Measurements from ENCODE around the gene FANCI. TPM values are rescaled to one million over a fixed set of nuclear protein-coding genes. Genes with fewer than 3 reads are reported as not detected.
A peak's percentile ranks its signal among the peaks of the same experiment; 100 is the strongest.

FANCI gene
- total RNA-seq, 1 experiment from 2014 or later, result 49.5 TPM

GRCh38 chr15:89329329-89330084, 85.7 kb downstream of the FANCI start:
- BruUV-seq (replicated peaks), result no TSS peak
- H3K9me2 ChIP-seq (replicated peaks; ENCODE audit: low read length), result no peaks in the 10 kb centered on the region
- peaks cover 21% of the 10 kb centered on the region; the same call in 1 of the 2 replicates for H3K4me1 ChIP-seq (ENCODE audit: insufficient read depth, low read length)
- H3F3A ChIP-seq (ENCODE audit: low read length, unreplicated experiment), result no peaks in the 10 kb centered on the region
- H3K27me3 ChIP-seq (ENCODE audit: low read length), result no peaks in the 10 kb centered on the region
- intact Hi-C loops (cut with micrococcal nuclease), result no loop called here
- TF ChIP-seq CTCF (conservative IDR thresholded peaks at IDR 0.05; ENCODE audit: low read depth, low read length) (no peak), EZH2phosphoT487 (IDR thresholded peaks at IDR 0.05; ENCODE audit: borderline replicate concordance, low read length) (no peak), EZH2 (IDR thresholded peaks at IDR 0.05; ENCODE audit: low read length, unreplicated experiment) (no peak)
- peaks cover 54% of the 10 kb centered on the region for H4K20me1 ChIP-seq (ENCODE audit: low read length)
- H3K79me2 ChIP-seq (ENCODE audit: low read length), result peaks cover 58% of the 10 kb centered on the region
- ChIA-PET POLR2A (ENCODE audit: unreplicated experiment) (no interaction called here), CTCF (no interaction called here)
- no peak overlapping the region for H2AFZ ChIP-seq (ENCODE audit: low read length)
- H3K27ac ChIP-seq (ENCODE audit: low read length), result no peak overlapping the region
- no peak overlapping the region for H3K4me2 ChIP-seq (ENCODE audit: low read length)
- no peaks in the 10 kb centered on the region for H3K9me3 ChIP-seq (ENCODE audit: low read length)
- no peak overlapping the region for H3K9ac ChIP-seq (ENCODE audit: low read length)
- DNase-seq (no peak), ATAC-seq (no peak)
- peaks cover 69% of the 10 kb centered on the region for H3K36me3 ChIP-seq (ENCODE audit: low read depth, low read length)
- no peak overlapping the region for H3K4me3 ChIP-seq (ENCODE audit: low read length)

- H3K27me3 ChIP-seq (ENCODE audit: low read length), result no peaks in the 10 kb centered on the region
- ChIA-PET POLR2A (ENCODE audit: unreplicated experiment) (no interaction called here), CTCF (no interaction called here)
- TF ChIP-seq CTCF (conservative IDR thresholded peaks at IDR 0.05; ENCODE audit: low read depth, low read length) (no peak), EZH2phosphoT487 (IDR thresholded peaks at IDR 0.05; ENCODE audit: borderline replicate concordance, low read length) (no peak), EZH2 (IDR thresholded peaks at IDR 0.05; ENCODE audit: low read length, unreplicated experiment) (no peak)
- no peaks in the 10 kb centered on the region for H3F3A ChIP-seq (ENCODE audit: low read length, unreplicated experiment)
- no peak overlapping the region for H3K4me2 ChIP-seq (ENCODE audit: low read length)
- no peaks in the 10 kb centered on the region for H3K9me2 ChIP-seq (replicated peaks; ENCODE audit: low read length)
- H3K36me3 ChIP-seq (ENCODE audit: low read depth, low read length), result peaks cover 69% of the 10 kb centered on the region
- H2AFZ ChIP-seq (ENCODE audit: low read length), result no peak overlapping the region
- no peaks in the 10 kb centered on the region for H3K9me3 ChIP-seq (ENCODE audit: low read length)
- no peak overlapping the region for H3K9ac ChIP-seq (ENCODE audit: low read length)
- no peak for ATAC-seq
- no peak overlapping the region for H3K4me3 ChIP-seq (ENCODE audit: low read length)
- intact Hi-C loops (cut with micrococcal nuclease), result no loop called here
- peaks cover 58% of the 10 kb centered on the region for H3K79me2 ChIP-seq (ENCODE audit: low read length)
- no TSS peak for BruUV-seq (replicated peaks)
- H4K20me1 ChIP-seq (ENCODE audit: low read length), result peaks cover 54% of the 10 kb centered on the region
- DNase-seq, result no peak
- H3K4me1 ChIP-seq (ENCODE audit: insufficient read depth, low read length), result peaks cover 21% of the 10 kb centered on the region; the same call in 1 of the 2 replicates
- H3K27ac ChIP-seq (ENCODE audit: low read length), result no peak overlapping the region
These were observed 86.3 kb downstream of the FANCI start for GRCh38 chr15:89330119-89330518.

GRCh38 chr15:89330881-89331595, 87.3 kb downstream of the FANCI start:
- CTCF ChIA-PET, result no interaction called here
- Histone ChIP-seq H3K27ac (ENCODE audit: low read length) (no peak overlapping the region), H3F3A (ENCODE audit: low read length, unreplicated experiment) (no peaks in the 10 kb centered on the region), H3K36me3 (ENCODE audit: low read depth, low read length) (peaks cover 64% of the 10 kb centered on the region), H3K4me3 (ENCODE audit: low read length) (peak overlapping the region; percentile 18; the same call in 1 of the 2 replicates), H3K9me2 (replicated peaks; ENCODE audit: low read length) (no peaks in the 10 kb centered on the region), H2AFZ (ENCODE audit: low read length) (no peak overlapping the region), H3K79me2 (ENCODE audit: low read length) (peaks cover 58% of the 10 kb centered on the region), H3K9ac (ENCODE audit: low read length) (no peak overlapping the region), H4K20me1 (ENCODE audit: low read length) (peaks cover 54% of the 10 kb centered on the region), H3K27me3 (ENCODE audit: low read length) (no peaks in the 10 kb centered on the region), H3K9me3 (ENCODE audit: low read length) (no peaks in the 10 kb centered on the region), H3K4me1 (ENCODE audit: insufficient read depth, low read length) (peaks cover 25% of the 10 kb centered on the region), H3K4me2 (ENCODE audit: low read length) (peak overlapping the region; percentile 44)
- BruUV-seq (replicated peaks), result no TSS peak
- ATAC-seq, result no peak
- DNase-seq, result no peak
- POLR2A ChIA-PET (ENCODE audit: unreplicated experiment), result no interaction called here
- TF ChIP-seq CTCF (conservative IDR thresholded peaks at IDR 0.05; ENCODE audit: low read depth, low read length), result no peak
- no peak for TF ChIP-seq EZH2phosphoT487 (IDR thresholded peaks at IDR 0.05; ENCODE audit: borderline replicate concordance, low read length)
- no peak for TF ChIP-seq EZH2 (IDR thresholded peaks at IDR 0.05; ENCODE audit: low read length, unreplicated experiment)
- intact Hi-C loops (cut with micrococcal nuclease), result no loop called here

Data from PC-3 (cell line).